Activated CD4-positive, CD25-positive, alpha-beta regulatory T cell treated with anti-CD3 and anti-CD28 coated beads, Interleukin-2, amount 50 U/mL, for 16 hours (primary cell): ENCODE results near the gene EVPL.
"Not testable (repeated sequence)": the region's sequence is repeated elsewhere in the genome, so short reads cannot be mapped to it uniquely, and the experiment has no call there.

Experiments used
- DNase-seq: peaks from one replicate; pipeline ENCODE4 v3.0.0-alpha.2; 2020; ENCODE audit warnings: low read depth, low spot score

Gene EVPL

DNA sequence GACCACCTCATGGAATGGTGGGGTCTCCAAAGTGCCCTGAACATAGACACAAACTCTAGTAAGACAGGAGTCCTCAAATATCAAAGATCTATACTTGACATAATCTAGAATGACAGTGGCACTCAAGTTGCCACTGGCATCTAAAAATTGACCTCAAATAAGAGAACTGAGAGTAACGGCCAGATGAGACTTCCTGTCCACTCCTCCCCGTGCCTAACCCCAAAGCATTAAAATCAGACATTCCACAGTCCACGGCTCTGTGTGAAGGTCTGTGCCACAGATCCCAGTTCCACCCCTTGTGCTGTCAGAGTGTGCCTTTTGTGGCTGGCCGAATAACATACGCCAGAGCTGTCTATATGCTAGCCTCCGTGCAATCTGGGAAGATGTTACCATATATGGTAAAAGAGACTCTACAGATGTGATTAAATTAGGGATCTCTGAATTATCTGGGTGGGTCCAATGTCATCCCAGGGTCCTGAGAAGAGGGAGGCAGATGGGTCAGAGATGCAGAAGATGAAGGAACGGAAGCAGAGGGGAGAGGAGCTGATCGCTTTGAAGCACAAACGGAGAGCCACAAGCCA lies 21.0 kb upstream of the EVPL start:
- no peak for DNase-seq

DNA sequence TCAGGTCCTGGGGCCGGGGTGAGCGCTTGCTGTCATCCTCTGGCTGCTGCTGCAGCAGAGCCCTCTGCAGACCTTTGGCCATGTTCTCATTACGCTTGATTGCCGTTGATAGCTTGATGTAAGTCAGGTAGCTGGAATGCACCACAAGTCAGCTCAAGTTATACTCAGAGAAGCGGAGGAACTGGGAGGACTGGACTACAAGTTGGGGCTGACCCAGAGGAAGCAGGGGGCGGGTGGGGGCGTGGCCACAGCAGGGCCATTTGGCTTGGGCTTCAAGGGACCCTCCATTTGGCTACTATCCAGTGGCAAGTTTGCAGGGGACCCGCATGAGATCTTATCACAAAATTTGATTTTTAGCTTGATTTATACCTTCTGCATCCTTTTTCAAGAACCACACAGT lies 19.0 kb upstream of the EVPL start:
- no peak for DNase-seq

GRCh38 chr17:76044475-76045007 lies 17.4 kb upstream of the EVPL start:
- not testable (repeated sequence) for DNase-seq

DNA sequence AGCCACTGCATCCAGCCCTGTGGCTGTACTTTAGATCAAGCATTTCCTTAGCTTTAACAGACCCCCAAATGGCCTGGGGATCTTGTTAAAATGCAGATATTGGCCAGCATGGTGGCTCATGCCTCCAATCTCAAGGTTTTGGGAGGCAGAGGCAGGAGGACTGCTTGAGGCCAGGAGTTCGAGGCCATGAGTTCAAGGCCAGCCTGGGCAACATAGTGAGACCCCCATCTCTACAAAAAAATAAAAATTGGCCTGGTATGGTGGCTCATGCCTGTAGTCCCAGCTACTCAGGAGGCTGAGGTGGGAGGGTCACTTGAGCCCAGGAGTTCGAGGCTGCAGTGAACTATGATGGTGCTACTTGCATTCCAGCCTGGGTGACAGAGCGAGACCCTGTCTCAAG lies 15.8 kb upstream of the EVPL start:
- DNase-seq: not testable (repeated sequence)

DNA sequence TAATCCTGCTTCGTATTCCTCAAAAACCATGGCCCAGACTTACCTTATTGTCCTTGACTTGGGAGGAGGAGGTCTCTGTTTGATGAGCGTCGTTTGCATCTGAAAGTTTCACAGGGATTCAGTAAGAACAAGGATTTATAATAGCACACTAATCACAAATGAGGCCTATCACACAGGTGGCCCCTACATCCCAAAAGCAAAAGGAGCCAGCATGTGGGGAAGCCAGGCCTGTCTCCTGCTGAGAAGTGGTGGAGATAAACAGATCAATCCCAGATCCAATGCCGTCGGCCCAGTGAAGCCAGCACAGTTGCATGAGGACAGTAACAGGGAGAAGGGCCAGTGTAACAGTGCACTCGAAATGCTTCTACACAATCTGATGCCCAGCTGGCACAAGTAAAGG lies 13.3 kb upstream of the EVPL start:
- DNase-seq: no peak

DNA sequence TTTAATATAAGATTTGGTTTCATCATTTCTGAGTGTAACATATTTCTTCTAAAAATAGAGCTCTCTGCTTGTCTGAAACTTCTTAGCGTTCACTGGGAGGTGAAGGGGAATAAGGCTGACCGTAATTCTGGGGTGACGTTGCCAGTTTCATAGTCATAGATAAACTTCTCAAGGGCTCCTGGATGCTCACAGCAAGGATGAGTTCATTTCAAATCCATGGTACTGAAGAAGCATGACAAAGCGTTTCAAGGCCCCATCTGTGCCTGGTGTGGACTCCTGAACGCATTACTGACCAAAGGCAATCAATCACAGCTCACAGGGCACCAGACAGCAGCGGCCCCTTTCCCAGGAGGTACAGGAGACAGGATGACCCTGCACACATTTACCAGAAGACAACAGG lies 12.0 kb upstream of the EVPL start:
- DNase-seq: no peak

DNA sequence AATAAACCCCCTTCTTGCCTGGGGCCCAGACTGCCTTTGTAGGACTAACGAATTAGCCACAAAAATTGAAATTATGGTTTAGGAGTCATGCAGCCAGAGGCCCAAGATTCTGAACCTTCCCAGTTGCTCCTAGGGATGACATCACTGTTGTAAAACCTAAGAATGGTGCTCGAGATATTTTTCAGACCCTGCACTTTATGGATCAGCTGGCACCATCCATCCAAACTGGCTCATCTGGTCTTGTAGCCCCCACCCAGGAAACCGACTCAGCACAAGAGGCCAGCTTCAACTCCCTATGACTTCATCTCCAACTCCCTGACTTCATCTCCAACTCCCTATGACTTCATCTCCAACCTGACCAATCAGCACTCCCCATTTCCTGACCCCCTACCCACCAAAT lies 10.9 kb upstream of the EVPL start:
- DNase-seq: no peak

DNA sequence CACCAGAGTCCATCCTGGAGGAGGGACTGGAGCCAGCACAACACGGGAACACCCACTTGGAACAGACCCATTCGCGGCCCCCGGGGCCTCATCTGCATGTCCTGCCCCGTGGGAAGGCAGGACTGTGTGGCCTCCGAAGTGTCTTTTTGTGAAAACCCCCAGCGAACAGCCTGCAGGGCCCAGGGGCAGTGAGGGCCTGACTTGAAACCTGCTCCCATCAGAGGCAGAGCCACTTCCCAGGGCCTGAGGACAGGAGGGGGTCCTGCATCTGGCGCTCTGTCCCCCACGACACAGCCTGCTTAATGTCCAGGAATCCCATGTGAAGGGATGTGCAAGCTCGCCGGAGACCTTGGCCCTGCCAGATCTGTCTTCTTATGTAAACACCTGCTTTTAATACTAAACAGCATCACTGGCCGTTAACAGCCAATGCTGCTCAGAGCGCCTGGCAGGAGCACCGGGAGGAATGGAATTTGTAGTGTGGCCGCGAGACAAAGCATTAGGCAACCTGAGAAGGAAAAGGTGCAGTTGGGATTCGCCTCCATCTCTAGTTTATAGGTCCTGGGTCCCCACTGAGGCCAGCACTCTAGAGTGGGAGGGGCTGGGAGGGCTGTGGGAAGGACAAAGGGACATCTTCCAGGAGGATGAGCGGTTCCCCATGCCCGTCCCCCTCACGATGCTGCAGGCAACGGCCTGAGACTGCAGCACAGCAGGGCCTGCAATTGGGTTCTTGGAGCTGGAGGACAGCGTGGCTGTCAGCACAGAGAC lies 9.6 kb upstream of the EVPL start:
- no peak for DNase-seq

DNA sequence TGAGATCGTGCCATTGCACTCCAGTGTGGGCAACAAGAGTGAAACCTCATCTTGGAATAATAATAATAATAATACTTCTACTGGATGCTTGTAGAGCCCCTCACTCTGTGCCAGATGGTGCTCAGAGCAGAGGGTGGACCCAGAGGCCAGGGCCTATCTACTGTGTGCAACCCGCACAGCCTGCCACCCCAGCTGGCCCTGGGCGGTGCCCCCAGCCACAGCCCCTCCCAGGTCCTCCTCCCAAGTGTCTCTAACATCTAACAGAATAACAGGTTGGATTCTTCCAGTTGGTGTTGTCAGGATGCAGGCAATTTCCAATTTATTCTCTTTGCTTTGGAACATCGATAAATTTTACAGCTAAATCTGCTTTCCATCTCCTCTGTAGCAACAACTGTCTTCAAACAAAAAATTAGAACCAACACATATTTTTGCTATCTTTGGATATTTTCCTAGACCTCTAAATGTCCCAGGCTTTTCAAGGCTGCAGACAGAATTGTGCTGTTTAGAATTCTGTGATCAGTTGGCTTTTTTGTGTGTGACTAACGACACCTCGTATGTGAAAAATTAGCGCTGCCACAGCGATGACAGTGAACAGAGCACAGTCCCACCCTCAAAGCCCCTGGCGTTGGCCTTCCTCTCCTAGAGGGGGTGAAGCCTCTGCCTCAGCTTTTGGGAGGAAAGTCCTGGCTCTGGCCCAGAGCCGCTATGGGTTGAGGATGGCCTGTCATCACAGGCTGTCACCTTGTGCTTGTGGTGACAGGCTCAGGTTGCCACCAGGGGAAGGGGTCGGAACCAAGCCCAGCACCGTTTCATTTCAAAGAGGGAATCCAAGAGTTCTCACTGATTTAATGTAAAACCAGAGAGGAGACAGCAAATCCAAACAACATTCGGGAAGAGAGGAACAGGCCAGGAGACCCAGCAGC lies 7.6 kb upstream of the EVPL start:
- no peak for DNase-seq

DNA sequence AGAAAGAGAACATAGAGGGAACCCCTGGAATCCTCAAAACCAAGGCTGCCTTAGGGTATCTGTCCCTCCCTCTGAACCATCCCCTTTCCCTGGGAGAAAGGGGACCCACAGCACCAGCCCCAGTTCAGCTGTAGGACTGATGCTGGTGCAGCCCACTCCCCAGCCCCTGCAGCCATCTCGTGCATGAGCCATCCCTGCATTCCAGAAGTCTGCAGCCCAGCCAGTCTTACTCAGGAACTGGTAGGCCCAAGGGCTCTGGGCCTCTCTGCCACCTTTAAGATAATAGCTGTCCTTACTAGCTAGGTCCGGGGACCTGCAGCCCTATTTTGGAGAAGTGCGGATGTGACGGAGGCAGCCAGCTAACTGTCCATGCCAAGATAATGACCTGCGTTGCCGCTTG lies 6.0 kb upstream of the EVPL start:
- DNase-seq: no peak

DNA sequence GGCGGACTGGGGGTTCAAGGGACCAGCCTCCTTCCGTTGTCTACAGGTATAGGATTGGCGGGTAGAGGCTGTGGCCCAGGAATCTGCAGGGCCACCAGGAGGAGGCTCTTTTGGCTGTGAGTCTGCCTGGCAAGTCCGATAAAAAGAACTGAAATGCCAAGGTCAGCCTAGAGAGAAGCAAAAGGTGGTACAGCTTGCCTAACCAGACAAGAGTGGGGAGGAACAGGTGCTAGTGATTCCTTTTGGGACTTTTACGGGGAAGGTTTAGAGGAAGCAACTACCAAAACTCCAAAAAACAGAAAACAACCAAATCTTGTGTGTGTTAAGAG lies 5.6 kb upstream of the EVPL start:
- no peak for DNase-seq

DNA sequence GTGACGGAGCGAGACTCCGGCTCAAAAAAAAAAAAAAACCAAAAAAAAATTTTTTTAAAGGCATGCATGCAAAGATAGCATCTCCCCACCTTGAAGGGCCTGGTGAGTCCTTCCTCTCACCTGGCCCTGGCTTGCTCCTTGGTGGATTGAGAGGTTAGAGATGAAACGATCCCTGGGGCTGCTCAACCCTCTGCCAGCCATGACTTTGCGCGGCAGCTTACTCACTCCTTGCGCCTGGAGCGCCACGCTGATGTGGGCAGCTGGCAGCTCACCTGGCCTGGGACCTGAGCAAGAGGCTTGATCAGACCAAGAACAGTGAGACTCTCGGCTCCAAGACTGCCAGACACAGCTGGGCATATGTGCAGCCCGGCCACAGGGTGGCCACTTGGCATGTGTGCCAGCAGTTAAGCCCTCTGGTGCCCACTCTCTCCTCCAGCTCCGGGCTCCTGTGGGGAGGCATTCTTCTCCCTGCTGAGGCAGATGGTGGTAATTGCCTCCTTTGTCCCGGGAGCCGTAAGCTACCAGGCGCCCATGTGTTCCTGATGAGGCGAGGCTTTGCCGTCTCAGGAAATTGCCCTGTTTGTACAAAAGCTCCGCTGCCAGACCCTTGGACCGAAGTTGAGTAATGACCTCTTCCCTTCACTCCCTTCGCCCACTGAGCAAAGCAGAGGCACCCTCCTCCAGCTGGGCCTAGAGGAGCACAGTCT lies 5.1 kb upstream of the EVPL start:
- no peak for DNase-seq

DNA sequence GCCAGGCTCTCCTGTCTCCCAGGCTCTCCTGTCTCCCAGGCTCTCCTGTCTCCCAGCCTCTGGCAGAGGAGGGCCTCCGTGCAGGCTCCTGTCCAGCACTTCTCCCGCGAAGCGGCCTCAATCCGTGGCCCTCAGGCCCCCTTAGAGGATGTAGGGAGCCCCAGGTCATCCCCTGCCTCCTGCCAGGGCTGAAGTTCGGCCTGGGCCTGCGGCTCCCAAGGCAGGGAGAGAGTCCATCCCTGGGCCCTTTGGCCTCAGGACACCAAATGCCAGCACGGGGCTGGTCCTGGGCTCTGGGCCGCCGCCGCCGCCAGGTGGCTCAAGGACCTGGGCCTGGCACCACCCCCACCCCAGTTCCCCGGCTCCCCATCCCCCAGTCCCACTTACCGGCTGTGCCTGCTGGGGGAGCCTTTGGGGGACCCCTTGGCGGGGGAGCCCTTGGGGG lies 370 bp downstream of the EVPL start:
- no peak for DNase-seq

- DNase-seq: no peak
Measured at GRCh38 chr17:76025294-76025693, 1.8 kb downstream of the EVPL start.

DNA sequence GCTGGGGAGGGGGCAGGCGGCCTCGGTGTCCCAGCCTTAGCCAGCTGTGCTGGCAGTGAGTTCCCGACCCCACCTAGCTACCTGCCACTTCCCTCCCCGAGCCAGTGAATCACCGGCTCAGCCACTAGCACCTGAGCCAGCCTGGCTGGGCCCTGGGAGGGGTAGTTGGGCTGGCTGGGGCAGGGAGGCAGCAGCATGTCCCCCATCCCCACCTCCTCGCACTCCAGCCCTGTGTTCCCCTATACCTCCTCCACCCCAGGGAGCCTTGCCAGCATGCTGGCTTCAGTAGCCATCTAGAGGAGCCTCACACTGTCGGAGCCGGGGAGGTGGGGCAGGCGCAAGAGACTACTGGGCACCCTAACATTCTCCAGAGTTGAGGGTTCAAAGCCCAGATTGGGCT lies 2.8 kb downstream of the EVPL start:
- DNase-seq: no peak

DNA sequence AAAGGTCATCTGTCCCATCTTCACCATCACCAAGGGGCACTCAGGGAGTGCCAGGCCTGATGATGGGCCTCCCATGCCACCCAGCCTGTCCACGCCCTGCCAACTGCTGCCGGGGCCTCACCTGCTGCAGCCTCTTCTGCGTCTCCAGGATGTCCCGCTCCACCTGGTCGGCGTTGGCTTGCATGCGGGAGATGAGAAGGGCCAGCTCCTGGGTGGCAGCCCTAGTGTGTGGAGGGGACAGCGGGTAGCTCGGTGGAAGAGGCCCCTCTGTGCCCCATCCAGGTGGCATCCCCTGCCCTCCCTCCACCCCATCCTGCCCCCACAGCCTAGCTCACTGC lies 3.2 kb downstream of the EVPL start:
- DNase-seq: no peak

DNA sequence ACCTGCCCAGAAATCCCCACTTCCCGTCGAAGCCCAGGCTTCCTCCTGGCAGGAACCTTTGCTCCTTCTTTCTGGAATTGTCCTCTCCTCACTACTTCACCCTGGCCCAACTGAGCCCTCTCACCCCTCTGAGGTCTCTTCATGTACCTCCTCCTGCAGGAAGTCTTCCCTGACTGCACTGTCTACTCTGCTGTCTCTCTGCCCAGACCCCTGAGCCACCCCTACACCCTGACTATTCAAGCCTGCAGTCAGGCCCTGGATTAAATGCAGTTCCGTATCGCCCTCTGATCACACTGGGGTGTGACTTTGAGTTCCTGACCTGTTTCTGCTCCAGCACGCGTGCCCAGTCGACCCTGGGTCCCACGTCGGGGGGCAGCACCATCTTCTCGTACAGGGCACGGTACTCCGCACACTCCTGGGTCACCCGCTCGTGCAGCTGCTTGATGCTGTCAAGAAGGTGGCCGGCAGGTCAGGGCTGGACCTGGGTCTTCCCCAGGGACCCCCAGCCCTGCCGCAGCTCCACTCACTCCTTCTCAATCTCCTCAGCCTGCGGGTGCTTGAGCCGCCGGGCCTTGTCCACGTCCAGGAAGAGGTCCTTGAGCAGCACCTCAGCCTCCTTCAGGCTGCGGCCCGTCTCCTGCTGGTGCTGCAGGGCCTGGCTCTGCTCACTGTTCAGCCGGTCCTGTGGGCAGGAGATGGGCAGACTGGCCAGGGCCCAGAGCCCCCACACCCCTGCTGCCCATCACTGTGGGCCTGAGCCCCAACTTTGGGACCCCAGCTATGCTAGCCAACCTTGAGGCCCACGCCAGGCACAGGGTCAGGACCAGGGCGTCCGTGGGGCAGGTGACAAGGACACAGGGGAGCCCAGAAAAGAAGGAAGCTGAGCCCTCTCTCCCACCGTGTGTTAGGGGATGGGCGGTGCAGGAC lies 3.9 kb downstream of the EVPL start:
- no peak for DNase-seq

DNA sequence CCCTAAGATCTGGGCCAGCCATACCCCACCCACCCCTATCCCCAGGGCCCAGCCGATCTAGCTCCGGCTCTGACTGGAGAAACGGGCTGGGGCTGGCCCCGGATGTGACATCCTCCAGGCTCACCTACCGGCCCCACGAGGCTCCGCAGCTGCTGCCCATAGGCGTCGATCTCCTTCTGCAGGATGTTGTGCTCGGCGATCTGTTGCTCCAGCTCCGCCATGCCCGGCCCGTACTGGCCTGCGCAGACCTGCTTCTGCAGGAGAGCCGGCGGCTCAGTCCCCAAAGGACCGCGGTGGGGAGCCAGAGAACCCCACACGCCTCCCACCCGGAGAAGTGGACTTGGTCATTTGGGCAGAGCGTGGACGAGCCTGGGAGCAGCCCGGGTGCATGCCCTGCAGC lies 4.8 kb downstream of the EVPL start:
- no peak for DNase-seq

DNA sequence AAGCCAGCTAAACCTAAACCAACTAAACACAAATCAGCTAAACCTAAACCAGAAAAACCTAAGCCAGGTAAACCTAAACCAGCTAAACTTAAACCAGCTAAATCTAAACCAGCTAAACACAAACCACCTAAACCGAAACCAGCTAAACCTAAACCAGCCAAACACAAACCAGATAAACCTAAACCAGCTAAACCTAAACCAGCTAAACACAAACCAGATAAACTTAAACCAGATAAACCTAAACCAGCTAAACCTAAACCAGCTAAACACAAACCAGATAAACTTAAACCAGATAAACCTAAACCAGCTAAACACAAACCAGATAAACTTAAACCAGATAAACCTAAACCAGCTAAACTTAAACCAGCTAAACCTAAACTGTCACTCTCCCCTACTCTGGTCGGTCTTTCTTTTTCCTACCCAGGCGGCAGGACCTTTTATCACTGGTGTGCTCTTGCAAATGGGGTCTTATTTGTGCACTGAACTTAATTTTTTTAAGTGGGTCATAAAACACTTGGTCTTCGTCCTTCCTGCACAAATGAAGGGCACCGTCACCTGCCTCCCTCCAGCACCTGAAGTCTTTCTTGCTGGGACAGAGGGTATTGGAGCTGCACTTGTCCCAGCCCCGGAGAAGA lies 7.2 kb downstream of the EVPL start:
- DNase-seq: no peak

DNA sequence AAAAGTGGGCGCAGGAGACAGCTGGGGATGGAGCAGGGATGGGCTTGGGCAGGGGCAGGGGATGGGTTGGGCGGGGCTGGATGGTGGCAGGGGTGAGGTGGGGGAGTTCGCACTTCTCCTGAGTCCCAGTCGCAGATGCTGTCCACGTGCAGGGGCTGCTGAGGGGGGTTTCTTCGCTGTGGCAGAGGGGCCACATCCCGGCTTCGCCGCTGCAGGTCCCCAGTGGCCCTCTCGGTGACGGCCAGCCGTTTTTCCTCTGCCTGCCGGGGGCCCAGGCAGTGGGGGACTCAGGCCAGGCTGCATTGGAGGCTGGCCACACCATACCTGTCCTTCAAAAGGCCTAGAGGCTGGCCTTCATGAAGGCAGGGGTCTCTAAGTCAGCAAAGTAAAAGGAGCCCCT lies 8.3 kb downstream of the EVPL start:
- no peak for DNase-seq

DNA sequence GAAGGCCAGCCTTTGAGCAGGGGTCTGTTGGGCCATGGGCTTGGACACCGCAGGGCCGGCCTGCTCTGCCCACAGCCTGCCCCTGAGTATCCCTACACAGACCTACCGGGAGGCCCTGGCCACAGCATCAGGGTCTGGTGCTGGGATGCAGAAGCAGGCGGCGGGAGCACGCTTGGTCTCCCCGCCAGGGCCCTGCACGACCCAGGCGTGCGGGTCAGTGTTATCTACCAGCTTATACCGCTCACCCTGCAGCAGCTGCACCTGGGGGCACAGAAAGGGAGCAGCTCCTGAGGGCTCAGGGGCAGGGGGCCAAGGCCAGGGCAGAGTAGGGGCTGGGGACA lies 8.8 kb downstream of the EVPL start:
- DNase-seq: no peak
